Inflammatory macrophage treated with lipopolysaccharide for 4 hours (primary cell): ENCODE results near the gene SAMD13.
A peak's percentile ranks its signal among the peaks of the same experiment; 100 is the strongest.

ENCODE experiments used
- DNase-seq: peaks from one replicate; pipeline ENCODE4 v3.0.0-alpha.2; 2020

The SAMD13 gene

DNA sequence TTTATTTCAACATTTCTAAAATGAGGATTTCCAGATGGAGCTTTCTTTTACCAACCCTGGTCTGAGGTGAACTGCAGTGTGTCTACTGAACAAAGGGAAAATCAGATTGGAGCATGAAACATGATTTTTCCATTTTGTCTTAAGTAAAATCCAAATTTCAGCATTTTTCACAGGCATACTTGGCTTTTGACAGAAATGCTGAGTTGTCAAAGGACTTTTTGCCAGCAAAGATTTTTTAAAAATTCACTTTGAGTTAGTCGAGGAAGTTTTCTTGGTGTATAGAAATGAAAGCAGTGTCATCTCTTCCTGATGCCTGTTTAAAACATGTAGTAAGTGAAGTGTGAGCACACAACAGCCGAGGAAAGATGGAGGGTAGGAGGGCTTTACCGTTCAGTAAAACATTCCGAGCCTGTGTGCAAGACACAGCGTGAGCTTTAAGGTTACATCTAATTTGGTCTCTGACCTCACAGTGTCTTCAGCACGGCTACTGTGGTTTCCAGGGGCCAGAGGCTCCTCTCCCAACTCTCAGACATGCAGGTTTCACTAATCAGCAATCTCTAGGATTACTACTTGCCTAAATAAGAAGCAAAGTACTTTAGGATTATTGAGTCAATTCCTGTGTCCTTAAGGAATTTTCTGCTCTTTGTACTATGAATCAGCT is 45.9 kb downstream of the SAMD13 start:
- no peak for DNase-seq

DNA sequence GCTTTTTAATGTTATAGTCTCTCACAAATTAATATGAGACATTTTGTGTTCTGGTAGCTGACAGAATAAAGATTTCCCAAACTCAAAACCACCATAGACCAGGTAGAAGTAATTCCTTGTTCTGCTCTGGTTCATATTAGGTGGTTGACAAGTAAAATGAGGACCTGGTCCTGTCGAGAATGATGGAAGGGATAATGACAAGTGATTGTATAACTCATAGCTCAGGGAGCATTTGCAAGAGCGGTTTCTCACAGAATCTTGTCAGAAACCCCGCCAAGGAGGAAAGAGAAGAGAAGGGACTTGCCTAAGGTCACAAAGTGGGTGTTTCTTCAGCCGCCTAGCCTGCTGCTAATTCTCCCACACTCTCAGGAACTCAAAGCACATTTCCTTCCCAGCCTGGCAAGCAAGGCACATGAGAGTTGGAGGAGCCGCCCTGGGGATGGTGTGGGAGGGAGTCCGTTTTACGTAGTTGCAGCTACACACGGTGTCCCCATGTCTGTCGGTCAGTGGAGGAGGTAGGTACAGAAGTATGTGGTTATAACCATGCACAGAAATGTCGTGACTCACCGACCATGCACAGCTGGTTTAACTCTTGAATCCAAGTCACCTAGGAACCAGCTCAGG is 46.5 kb downstream of the SAMD13 start:
- DNase-seq = peak; percentile 87

DNA sequence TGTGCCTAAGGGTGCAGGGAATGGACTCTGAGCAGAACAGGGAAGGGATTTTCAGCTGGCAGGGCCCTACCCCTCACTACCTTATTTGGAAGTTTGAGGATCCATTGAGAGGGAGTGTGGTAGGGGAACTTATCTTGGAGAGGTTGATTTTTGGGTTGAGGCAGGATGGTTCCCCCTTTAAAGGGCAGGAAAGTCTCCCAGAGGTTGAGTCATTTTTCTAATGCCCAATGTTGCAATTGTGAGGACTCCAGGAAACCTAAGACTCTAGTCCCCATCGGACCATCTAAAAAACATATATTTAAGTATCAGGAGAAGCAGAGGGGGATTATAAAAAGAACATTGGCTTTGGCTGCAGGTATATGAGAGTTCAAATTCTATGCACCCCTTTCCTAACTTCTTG is 47.3 kb downstream of the SAMD13 start:
- DNase-seq = peak; percentile 45

DNA sequence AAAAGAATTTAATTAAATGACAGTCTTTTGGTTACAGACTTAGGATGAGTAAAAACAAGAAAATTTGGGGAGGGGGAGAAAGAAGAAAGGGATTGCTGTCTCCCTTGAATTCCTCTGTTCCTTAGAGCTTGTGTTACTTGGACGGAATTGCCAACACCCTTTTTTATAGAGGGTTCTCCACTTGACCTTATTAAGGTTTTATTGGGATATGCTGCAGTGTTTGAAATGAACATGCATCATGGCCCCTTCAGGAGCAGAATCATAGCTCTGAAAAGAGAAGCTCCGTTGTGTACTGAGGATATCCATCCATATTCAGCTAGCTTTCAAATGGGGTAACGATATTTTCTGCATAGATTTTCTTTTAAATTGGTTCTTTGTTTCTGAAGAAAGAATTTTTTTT is 48.6 kb downstream of the SAMD13 start:
- no peak for DNase-seq

DNA sequence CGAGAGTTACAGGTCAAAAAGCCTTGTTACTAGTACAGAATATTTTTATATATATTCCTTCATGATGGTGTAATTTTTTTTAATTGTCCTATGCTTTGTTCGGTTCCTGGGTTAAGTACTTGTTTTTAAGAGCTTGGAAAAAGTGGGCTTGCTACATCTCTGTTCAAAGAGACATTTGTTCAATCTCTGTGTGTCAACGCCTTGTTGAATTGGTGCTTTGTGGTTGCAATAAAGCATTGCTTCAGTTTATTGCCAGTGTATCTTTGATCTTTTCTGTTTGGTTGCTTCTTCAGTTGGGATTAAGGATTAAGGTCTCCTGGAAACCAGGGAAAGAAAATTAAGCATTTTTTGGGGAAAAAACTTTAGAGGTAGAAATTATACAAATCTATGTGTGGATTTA is 49.0 kb downstream of the SAMD13 start:
- DNase-seq = no peak

DNA sequence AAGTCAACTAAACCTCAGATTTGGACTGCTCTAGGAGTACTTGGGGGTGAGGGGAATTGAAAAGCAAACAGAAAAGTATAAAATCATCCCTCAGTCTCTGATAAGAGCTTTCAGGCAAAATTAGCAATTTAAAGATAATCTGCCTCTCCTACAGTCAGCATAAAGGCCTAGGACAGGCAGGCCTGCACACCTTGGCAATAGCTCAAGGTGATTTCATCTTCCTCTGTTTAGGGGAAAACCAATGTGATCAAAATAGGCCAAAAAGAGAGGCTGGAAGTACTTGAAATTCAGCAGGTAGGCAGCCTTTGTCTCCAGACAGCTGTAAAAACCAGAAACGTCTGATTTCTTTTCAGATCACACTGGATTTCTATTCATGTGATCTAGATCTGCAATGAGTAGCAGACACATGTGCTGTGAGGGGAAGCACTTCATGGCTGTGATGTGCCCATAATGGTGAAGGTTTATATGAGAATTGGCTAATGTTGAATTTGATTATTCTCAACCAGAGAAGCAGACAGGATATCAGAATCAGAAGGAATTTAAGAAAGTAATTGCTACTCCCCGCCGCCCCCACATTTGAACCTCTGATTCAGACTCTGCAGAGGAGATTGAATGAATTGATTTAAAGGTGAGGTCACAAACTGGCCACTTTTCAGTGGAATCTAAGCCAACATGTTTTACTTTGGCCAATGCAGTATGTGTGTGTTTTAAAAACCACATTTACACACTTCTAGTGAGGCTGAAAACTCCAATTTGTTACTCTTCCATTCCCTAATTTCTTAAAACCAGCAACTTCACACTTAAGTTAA is 51.0 kb downstream of the SAMD13 start:
- no peak for DNase-seq

DNA sequence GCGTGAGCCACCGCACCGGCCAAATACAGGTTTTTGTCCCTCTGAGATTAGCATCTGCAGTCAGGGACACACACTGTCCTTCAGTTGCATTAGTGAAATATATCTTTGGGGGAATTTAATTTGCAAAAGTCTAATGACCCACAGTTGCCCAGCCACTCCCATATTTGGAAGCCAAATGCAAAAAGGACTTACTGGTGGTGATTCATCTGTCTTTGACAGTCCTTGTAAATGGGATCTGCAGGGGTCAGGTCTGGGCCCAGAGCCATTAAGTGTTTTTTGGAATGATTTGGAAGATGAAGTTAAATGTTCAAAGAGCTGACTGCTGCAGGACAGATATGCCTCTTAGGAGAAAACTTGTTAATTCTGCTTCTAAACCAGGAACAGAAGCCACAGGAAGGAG is 52.2 kb downstream of the SAMD13 start:
- no peak for DNase-seq

DNA sequence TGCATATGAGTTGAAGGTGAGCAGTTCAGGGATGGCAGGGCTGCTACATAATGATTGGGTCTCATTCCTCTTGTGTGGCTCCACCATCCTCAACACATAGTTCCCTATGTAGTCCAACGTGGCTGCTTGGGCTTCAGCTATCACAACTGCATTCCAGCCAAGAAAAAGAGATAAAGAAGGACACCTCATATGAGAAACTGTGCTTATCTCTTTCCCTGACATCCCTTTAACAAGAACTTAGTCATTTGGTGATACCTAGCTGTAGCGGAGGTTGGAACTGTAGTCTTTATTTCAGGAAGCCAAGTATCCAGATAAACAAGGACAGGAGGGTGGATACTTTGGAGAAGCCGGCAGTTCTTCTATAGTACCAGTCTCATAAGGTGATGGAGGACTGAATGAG is 54.0 kb downstream of the SAMD13 start:
- no peak for DNase-seq

DNA sequence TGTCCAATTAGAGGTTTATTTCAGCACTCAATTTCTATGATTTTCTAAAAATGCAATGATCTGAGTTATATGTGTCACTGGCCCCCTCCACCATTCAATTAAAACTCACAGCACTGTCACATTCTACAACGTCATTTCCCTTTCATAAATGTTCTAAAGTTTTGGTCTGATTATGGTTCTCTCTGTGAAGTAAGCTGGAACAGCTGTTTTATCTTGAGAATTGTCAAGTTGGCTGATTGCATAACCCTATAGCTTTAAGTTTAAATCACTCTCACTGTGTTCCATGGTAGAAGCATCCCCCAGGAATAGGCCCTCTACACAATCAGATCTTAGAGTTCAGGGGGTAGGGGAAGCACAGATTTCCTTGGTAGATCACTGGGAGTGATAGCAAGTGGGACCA is 55.4 kb downstream of the SAMD13 start:
- DNase-seq = no peak

DNA sequence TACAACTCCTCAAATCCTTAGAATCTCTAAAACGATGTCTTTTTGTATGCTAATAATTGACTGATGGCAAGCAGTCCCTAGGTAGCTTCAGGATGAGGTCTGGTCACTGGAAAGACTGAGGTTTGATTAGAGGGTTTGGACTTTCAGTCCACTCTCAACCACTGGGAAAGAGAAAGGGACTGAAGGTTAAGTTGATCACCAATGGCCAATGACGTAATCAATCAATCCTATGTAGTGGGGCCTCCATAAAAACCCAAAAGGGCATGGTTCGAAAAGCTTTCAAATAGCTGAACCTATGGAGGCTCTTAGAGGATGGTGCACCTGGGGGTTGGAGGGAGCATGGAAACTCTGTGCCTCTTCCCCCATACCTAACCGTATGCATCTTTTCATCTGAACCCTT is 57.2 kb downstream of the SAMD13 start:
- DNase-seq = no peak

DNA sequence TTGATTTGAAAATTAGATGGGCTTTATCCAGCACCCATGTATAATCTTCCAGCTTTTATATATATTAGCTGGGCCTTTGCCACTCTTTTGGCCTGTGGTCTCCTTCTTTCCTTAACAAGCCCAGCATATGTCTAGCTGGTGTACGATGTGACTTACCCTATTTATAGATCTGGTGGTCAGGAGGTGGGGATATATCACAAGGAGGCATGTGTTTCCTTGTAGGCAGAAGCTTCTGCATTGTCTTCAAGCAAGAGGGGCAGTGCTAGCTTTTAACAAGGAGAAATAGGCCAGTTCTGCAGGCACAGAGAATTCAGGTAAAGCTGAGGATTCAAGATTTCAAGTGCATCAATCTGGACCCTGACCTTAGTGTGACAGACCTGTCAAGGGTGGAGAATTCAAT is 58.8 kb downstream of the SAMD13 start:
- no peak for DNase-seq

DNA sequence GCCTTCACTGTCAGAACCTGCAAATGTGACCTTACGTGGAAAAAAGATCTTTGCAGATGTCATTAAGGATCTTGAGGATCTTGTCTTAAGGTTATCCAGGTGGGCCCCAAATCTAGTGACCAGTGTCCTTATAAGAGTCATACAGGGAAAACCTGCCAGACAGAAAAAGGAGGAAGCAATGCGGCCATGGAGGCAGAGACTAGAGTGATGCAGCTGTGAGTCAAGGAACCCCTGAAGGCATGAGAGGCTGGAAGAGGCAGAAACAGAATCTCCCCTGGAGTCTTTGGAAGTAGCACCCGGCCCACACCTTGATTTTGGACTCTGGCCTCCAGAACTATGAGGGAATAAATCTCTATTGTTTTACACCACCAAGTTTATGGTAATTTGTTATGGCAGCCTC is 60.3 kb downstream of the SAMD13 start:
- DNase-seq = no peak

DNA sequence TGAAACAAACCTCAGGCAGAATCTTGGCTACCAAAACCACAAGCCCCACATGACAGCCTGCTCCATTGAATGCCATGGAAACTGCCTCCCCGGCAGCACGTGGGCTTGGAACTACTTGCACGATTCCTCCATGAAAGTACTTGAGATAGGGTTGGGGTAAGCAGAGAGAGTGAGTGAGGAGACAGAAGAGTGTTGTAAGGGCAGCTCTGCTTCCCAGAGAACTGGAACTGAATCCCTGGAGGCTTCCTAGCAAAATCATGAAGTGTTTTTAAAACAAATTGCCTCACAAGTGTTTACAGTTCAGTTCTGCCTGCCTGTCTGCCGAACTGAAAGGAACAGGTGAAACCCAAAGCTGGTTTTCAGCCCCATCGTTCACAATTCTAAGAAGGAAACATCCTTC is 61.5 kb downstream of the SAMD13 start:
- DNase-seq = no peak

DNA sequence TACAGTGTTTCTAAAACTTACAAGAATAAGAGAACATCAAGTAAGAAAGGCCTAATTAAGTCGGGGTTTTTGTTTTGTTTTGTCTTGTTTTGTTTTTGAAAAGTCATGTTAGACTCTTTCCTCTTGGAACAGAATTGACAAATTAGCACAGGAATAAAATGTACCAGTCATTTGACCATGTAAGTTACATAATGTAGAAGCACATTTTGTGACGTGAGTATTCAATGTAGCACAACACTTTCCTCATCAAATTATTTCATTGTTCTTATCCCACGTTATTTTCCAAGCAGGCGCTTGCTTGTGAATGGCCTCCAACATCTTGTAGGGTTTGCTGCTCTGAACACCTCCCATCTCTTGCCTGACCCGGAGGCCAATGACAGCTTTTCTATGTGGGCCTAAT is 62.1 kb downstream of the SAMD13 start:
- no peak for DNase-seq

DNA sequence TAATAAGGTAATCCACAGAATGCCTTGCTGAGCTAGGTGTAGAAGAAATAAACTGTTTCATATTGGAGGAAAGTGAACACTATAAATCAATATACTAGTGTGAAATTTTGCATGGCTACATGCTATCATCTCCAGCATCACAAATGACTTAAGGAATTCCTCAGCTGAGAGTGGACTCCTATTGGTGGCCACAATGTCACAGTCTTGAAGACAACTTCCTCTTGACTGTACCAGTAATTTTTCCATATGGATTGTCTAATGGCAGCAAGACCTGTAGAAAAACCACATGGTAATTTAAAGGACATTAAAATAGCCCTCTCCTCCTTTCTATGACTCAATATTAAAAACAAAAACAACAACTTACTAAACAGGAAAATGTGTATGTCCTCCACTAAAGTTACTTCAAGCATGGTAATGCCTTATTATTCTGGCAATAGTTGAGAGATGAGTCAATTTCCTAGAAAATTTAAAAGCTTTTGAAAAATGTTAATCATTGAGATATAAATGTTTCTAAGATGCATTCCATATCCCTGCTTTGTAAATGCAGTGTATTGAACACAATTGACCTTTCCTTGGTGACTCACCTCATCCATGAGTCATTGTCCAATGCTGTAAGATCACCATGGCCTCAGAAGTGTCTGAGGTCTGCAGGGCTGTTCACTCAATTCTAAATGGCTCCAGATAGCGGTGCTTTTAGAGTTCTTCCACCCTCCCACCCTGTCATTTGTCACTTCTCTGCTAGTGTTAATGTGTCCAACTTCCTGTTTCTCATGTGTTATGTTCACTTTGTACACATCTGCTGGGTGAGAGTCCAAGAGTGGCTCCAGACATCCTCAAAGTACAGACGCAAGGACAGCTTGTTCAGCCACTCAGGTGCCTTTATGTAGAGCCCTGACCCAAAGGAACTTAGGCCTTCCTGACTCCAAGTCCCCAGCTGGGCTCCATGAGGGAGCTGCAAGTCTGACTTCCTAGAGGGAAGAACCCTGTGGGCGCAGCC is 64.0 kb downstream of the SAMD13 start:
- DNase-seq = peak; percentile 89

DNA sequence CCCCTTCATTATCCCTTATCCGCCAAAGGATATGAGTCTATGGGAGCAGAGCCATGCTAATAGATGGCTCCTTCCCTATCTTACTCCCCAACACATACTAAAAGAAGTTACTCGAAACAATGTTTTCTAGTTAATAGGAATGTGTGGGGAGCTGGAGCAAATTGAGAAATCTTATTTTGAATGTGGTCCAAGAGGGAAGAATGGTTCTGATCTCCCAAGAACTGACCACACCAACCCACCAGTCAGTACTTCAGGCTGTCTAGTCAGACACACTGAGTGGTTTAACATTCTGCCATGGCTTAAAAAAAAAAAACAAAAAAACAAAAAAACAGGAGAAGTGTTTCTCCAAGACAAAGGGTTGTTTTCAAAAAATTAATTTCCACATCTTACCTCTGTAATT is 65.3 kb downstream of the SAMD13 start:
- DNase-seq = no peak

DNA sequence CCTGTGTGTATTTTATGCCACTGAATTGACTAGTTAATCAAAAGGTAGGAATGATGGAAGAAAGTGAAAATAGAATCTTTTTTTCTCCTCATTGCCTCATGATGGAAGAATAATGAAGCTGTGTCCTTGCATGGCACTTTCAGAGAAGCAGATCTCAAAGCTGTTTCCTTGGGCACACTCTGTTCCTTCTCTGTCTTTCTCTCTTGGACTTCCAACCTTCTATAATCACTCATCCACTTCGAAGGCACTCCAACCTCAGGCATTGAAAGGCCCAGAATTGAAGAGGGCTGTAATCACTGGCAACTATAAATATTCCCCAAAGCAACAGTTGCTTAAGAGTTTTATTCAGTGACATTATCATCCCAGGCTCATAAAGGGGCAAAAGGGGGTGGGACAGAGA is 65.7 kb downstream of the SAMD13 start:
- no peak for DNase-seq

DNA sequence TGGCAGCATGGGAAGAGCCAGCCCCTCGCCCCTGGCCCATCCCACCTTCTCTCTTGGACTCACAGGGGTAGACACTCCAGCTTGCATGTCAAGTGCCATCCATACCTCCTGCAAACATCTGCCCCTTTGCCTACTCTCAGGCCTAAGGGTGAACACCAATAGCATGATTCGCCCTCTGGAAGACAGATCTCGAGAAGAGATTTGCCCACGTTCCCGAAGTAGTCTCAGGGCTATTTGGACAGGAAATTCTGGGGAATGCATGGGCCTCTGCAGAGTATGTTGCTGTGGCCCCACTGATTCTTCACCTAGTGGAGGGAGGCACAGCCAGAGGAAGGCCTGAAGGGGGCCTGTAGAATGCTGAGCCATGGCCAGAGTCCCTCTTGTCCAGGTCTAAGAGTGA is 66.9 kb downstream of the SAMD13 start:
- DNase-seq = no peak

DNA sequence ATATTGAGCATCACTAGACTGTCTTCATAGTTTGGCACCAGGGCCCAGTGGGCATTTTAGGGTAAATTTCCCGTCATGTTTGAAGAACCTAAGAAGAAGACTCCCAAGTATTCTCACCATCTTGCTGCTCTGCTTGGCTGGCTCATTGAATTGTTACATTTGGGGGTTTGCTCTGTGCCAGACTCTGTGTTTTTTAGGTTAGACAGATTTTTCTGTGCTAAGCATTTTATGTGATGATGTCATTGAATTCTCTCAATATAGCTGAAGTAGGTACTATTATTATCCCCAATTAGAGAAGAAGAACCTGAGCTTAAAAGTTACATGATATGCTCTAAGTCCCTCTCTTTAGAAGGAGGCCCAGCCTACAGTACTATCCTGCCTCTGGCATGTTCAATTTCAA is 68.8 kb downstream of the SAMD13 start:
- no peak for DNase-seq

DNA sequence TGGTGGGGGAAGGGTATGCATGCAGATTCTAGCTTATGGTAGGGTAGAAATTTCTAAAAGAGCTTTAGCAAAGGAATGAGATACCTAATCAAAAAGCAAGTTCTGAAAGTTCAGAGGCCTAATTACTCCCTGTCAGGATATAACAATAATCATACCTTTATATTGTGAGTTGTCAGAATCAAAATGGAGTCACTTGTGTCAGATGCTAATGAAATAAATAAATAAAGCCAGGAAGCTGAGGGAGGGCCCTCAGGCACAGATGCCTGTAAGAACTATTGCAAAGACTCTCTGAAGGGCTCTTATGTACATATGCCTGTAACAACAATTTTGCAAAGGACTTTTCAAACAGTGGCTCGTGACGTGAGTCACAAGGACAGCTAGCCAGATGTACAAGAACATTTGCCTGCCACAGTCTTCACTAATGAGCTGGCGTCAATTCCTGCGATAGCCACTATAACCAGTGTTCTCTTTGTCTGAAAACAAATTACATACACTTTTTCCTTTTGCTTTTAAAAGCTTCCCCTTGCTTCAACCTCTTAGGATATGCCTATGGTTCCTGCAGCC is 69.4 kb downstream of the SAMD13 start:
- no peak for DNase-seq

DNA sequence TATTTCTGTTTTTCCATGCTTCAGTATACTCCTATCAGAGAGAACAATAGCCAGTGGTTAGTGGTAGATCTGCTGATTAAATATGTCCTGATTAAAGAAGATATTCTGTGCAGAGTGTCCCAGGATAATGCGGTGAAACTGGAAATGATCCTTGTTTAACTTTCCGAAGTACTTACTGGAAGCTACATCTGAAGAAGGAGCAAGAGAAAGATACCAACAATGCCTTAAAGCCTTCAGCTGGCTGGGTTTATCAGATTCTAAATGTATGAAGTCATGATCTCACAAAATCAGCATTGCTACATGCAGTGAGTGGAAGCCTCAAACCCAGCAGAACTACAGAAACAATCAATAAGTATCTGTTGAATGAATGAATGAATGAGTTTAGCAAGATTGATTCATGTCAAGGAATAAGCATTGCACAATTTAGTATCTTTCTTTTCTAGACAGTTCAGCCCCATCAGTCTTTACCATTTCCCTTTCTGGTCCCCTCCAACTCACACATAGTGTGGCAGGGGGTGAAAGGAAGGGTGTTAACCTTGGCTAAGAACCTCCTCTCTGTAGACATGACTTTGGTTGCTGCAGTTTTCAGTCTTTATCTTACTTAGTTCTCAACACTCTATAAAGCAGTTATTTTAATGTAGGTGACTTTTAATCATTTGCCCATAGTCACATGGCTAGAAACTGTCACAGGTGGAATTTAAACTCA is 72.1 kb downstream of the SAMD13 start:
- no peak for DNase-seq
